Activated CD8-positive, alpha-beta memory T cell treated with anti-CD3 and anti-CD28 coated beads for 4 hours (primary cell): ENCODE measurements around the gene RAB11FIP4.
A peak's percentile ranks its signal among the peaks of the same experiment; 100 is the strongest.
"Not testable (repeated sequence)": the region's sequence is repeated elsewhere in the genome, so short reads cannot be mapped to it uniquely, and the experiment has no call there.

Experiments used
- DNase-seq, 2 donors: peaks; one replicate each; pipeline ENCODE4 v3.0.0-alpha.2; 2020; ENCODE audit warnings: low read depth in 2 of 2

The RAB11FIP4 gene

GRCh38 chr17:31431852-31432658, 40.6 kb downstream of the RAB11FIP4 start:
- no peak for DNase-seq

GRCh38 chr17:31433091-31433790, 41.8 kb downstream of the RAB11FIP4 start:
- DNase-seq = peak in 1 of 2 donors; percentile 13

GRCh38 chr17:31433811-31434726, 42.6 kb downstream of the RAB11FIP4 start:
- DNase-seq = no peak

GRCh38 chr17:31434727-31435050, 43.2 kb downstream of the RAB11FIP4 start:
- no peak for DNase-seq

- DNase-seq = no peak
Measured at GRCh38 chr17:31435581-31435980, 44.1 kb downstream of the RAB11FIP4 start.

- no peak for DNase-seq
Measured at GRCh38 chr17:31437720-31438400, 46.4 kb downstream of the RAB11FIP4 start.

- no peak for DNase-seq
Measured at GRCh38 chr17:31439716-31440115, 48.2 kb downstream of the RAB11FIP4 start.

GRCh38 chr17:31442276-31442675, 50.8 kb downstream of the RAB11FIP4 start:
- DNase-seq = no peak

GRCh38 chr17:31442856-31443255, 51.4 kb downstream of the RAB11FIP4 start:
- not testable (repeated sequence) for DNase-seq

- DNase-seq = no peak
Measured at GRCh38 chr17:31443386-31443785, 51.9 kb downstream of the RAB11FIP4 start.

- DNase-seq = no peak
Measured at GRCh38 chr17:31444026-31444425, 52.6 kb downstream of the RAB11FIP4 start.

- no peak for DNase-seq
Measured at GRCh38 chr17:31446195-31446967, 54.9 kb downstream of the RAB11FIP4 start.

- DNase-seq = no peak
Measured at GRCh38 chr17:31448467-31449077, 57.1 kb downstream of the RAB11FIP4 start.

GRCh38 chr17:31449111-31449510, 57.6 kb downstream of the RAB11FIP4 start:
- no peak for DNase-seq

- DNase-seq = no peak
Measured at GRCh38 chr17:31449746-31450145, 58.3 kb downstream of the RAB11FIP4 start.

GRCh38 chr17:31452101-31452500, 60.6 kb downstream of the RAB11FIP4 start:
- no peak for DNase-seq

- DNase-seq = no peak
Measured at GRCh38 chr17:31452561-31453110, 61.2 kb downstream of the RAB11FIP4 start.

- no peak for DNase-seq
Measured at GRCh38 chr17:31453896-31454295, 62.4 kb downstream of the RAB11FIP4 start.

- no peak for DNase-seq
Measured at GRCh38 chr17:31456814-31457213, 65.3 kb downstream of the RAB11FIP4 start.
